H9 (cell line): ENCODE results near the gene ZNHIT6. TPM values are rescaled to one million over a fixed set of nuclear protein-coding genes. Genes with fewer than 3 reads are reported as not detected.

Experiments
- DNase-seq: peaks from one replicate; pipeline ENCODE4 v3.0.0-alpha.2; 2017
- H2AFZ ChIP-seq: one replicate; pipeline ENCODE4 v1.6.1; 2013; ENCODE audit warnings: mild to moderate bottlenecking, low read length, control low read depth, moderate library complexity
- H2AK5ac ChIP-seq: 2 replicates; pipeline ENCODE4 v1.6.1; 2013; ENCODE audit warnings: low read length, control low read depth, mixed read lengths; ENCODE audit not compliant: insufficient read length
- H2BK120ac ChIP-seq: one replicate; pipeline ENCODE4 v1.6.1; 2013; ENCODE audit warnings: low read depth, mild to moderate bottlenecking, low read length, control low read depth, inconsistent platforms; ENCODE audit not compliant: poor library complexity, severe bottlenecking
- H2BK12ac ChIP-seq: 2 replicates; pipeline ENCODE4 v1.6.1; 2013; ENCODE audit warnings: low read length, control low read depth, mixed read lengths, low read depth; ENCODE audit not compliant: insufficient read length
- H2BK15ac ChIP-seq: 2 replicates; pipeline ENCODE4 v1.6.1; 2013; ENCODE audit warnings: low read depth, low read length, control low read depth
- H2BK20ac ChIP-seq: one replicate; pipeline ENCODE4 v1.6.1; 2013; ENCODE audit warnings: low read depth, mild to moderate bottlenecking, low read length, control low read depth, inconsistent platforms; ENCODE audit not compliant: poor library complexity, severe bottlenecking
- H2BK5ac ChIP-seq: 2 replicates; pipeline ENCODE4 v1.6.1; 2013; ENCODE audit warnings: low read length, control low read depth, mixed read lengths; ENCODE audit not compliant: insufficient read length
- H3K14ac ChIP-seq: 2 replicates; pipeline ENCODE4 v1.6.1; 2013; ENCODE audit warnings: low read length, control low read depth; ENCODE audit not compliant: insufficient read depth
- H3K18ac ChIP-seq: 2 replicates; pipeline ENCODE4 v1.6.1; 2013; ENCODE audit warnings: low read depth, mild to moderate bottlenecking, mixed read lengths, low read length, control low read depth; ENCODE audit not compliant: insufficient read length
- H3K23ac ChIP-seq: 2 replicates; pipeline ENCODE4 v1.6.1; 2013; ENCODE audit warnings: low read length, control low read depth, mixed read lengths, low read depth; ENCODE audit not compliant: insufficient read length
- H3K23me2 ChIP-seq: 2 replicates; pipeline ENCODE4 v1.6.1; 2013; ENCODE audit warnings: low read depth, mild to moderate bottlenecking, mixed read lengths, low read length, control low read depth; ENCODE audit not compliant: insufficient read length, poor library complexity, severe bottlenecking
- H3K27ac ChIP-seq: 2 replicates; pipeline ENCODE4 v1.5.1; 2013; ENCODE audit warnings: low read length, control low read depth, mixed read lengths, low read depth; ENCODE audit not compliant: insufficient read length
- H3K27me3 ChIP-seq: 2 replicates; pipeline ENCODE4 v1.6.1; 2013; ENCODE audit warnings: low read length, control low read depth, inconsistent platforms; ENCODE audit not compliant: insufficient read depth
- H3K4ac ChIP-seq: 2 replicates; pipeline ENCODE4 v1.6.1; 2013; ENCODE audit warnings: low read depth, mild to moderate bottlenecking, control low read depth, inconsistent platforms, low read length, moderate library complexity
- H3K4me1 ChIP-seq: 2 replicates; pipeline ENCODE4 v1.6.1; 2013; ENCODE audit warnings: low read length, control low read depth, inconsistent platforms; ENCODE audit not compliant: insufficient read depth
- H3K4me2 ChIP-seq: 2 replicates; pipeline ENCODE4 v1.6.1; 2013; ENCODE audit warnings: low read length, control low read depth, mixed read lengths; ENCODE audit not compliant: insufficient read length, insufficient read depth
- H3K56ac ChIP-seq: 2 replicates; pipeline ENCODE4 v1.6.1; 2013; ENCODE audit warnings: low read depth, mild to moderate bottlenecking, mixed read lengths, low read length, control low read depth; ENCODE audit not compliant: insufficient read length
- H3K79me1 ChIP-seq: 2 replicates; pipeline ENCODE4 v1.6.1; 2013; ENCODE audit warnings: low read depth, mild to moderate bottlenecking, moderate library complexity, low read length, control low read depth, inconsistent platforms; ENCODE audit not compliant: insufficient read depth, poor library complexity, severe bottlenecking
- H3K79me2 ChIP-seq: 2 replicates; pipeline ENCODE4 v1.6.1; 2013; ENCODE audit warnings: low read length, control low read depth, inconsistent platforms; ENCODE audit not compliant: insufficient read depth
- H3K9ac ChIP-seq: 2 replicates; pipeline ENCODE4 v1.6.1; 2013; ENCODE audit warnings: low read length, control low read depth, mixed read lengths; ENCODE audit not compliant: insufficient read length; ENCODE audit errors: extremely low read depth
- H3K9me3 ChIP-seq: one replicate; pipeline ENCODE4 v1.6.1; 2013; ENCODE audit warnings: low read depth, low read length, inconsistent platforms; ENCODE audit not compliant: control insufficient read depth
- H3T11ph ChIP-seq: one replicate; pipeline ENCODE4 v1.6.1; 2013; ENCODE audit warnings: mild to moderate bottlenecking, low read length, control low read depth, inconsistent platforms
- H4K20me1 ChIP-seq: one replicate; pipeline ENCODE4 v1.6.1; 2013; ENCODE audit not compliant: control insufficient read depth, insufficient read length, insufficient read depth
- H4K5ac ChIP-seq: 2 replicates; pipeline ENCODE4 v1.6.1; 2013; ENCODE audit warnings: low read depth, mild to moderate bottlenecking, mixed read lengths, low read length, control low read depth; ENCODE audit not compliant: insufficient read length
- H4K8ac ChIP-seq: replicated peaks from 2 replicates; pipeline ENCODE4 v1.6.1; 2013; ENCODE audit warnings: low read length, control low read depth, mixed read lengths, low read depth; ENCODE audit not compliant: insufficient read length
- H4K91ac ChIP-seq: 2 replicates; pipeline ENCODE4 v1.6.1; 2013; ENCODE audit warnings: low read depth, mild to moderate bottlenecking, moderate library complexity, mixed read lengths, low read length, control low read depth; ENCODE audit not compliant: insufficient read length
- H3K27ac Mint-ChIP-seq, 3 experiments: 2 replicates in 2 of 3; 3 replicates in 1 of 3; pipeline ENCODE4 v1.8.0; 2020 to 2021; ENCODE audit warnings: mixed read lengths in 3 of 3, mild to moderate bottlenecking in 1 of 3, moderate library complexity in 1 of 3
- H3K27me3 Mint-ChIP-seq: 2 replicates; pipeline ENCODE4 v1.8.0; 2021; ENCODE audit warnings: low read depth, mild to moderate bottlenecking, moderate library complexity, mixed read lengths
- H3K36me3 Mint-ChIP-seq, 3 experiments: 2 replicates in 2 of 3; 3 replicates in 1 of 3; pipeline ENCODE4 v1.8.0; 2020 to 2021; ENCODE audit warnings: low read depth in 3 of 3, mixed read lengths in 3 of 3; ENCODE audit not compliant: insufficient read depth in 1 of 3
- H3K4me1 Mint-ChIP-seq, 2 experiments: 2 replicates each; pipeline ENCODE4 v1.8.0; 2020; ENCODE audit warnings: mixed read lengths in 2 of 2
- H3K4me3 Mint-ChIP-seq, 2 experiments: 2 replicates in 1 of 2; 3 replicates in 1 of 2; pipeline ENCODE4 v1.8.0; 2020 to 2021; ENCODE audit warnings: mild to moderate bottlenecking in 2 of 2, mixed read lengths in 2 of 2, moderate library complexity in 1 of 2
- H3K9me3 Mint-ChIP-seq, 2 experiments: 2 replicates in 1 of 2; 3 replicates in 1 of 2; pipeline ENCODE4 v1.8.0; 2020; ENCODE audit warnings: mild to moderate bottlenecking in 2 of 2, mixed read lengths in 2 of 2, moderate library complexity in 1 of 2
- CTCF ChIP-seq: fragments of 200-600 bp; sonication (generic); conservative IDR thresholded peaks from 3 replicates; pipeline ENCODE4 v1.8.0; 2021; ENCODE audit warnings: antibody characterized with exemption, mild to moderate bottlenecking
- WGBS: extraction: QIAGEN DNeasy Blood & Tissue Kit; methylation state at CpG from one replicate; pipeline ENCODE4 v1.1.7; 2013; ENCODE audit warnings: missing lambda C conversion rate, low lambda C conversion rate, mixed read lengths; ENCODE audit not compliant: insufficient read length; ENCODE audit errors: extremely low coverage; 5-methylcytosine and 5-hydroxymethylcytosine counted together
- total RNA-seq: library from RNA; stranded (reverse); gene quantifications from 2 replicates; pipeline ENCODE4 v1.2.1, GENCODE V29; 2021

The ZNHIT6 gene
- total RNA-seq, 1 experiment from 2014 or later = 21.5 TPM

- Histone ChIP-seq H3T11ph (no peak overlapping the region), H3K4ac (no peak overlapping the region), H4K5ac (no peak overlapping the region), H3K14ac (no peak overlapping the region), H4K8ac (no peak overlapping the region), H3K9ac (no peak overlapping the region), H3K56ac (no peak overlapping the region), H2BK120ac (no peak overlapping the region), H2BK15ac (no peak overlapping the region), H3K4me1 (peaks cover 10% of the 10 kb centered on the region; the same call in 1 of the 2 replicates), H2BK12ac (no peak overlapping the region), H3K23me2 (no peaks in the 10 kb centered on the region), H3K4me2 (no peak overlapping the region), H2BK5ac (no peak overlapping the region), H3K27me3 (no peaks in the 10 kb centered on the region), H4K20me1 (no peaks in the 10 kb centered on the region), H3K9me3 (no peaks in the 10 kb centered on the region), H4K91ac (no peak overlapping the region), H3K27ac (no peak overlapping the region), H3K79me2 (no peaks in the 10 kb centered on the region), H2AFZ (no peak overlapping the region), H3K18ac (no peak overlapping the region), H3K79me1 (no peaks in the 10 kb centered on the region), H3K23ac (no peak overlapping the region), H2BK20ac (no peak overlapping the region), H2AK5ac (no peak overlapping the region)
- no CpG with 5 or more reads among the region's 7 CpGs for WGBS
- H3K27me3 Mint-ChIP-seq = peaks cover 3% of the 10 kb centered on the region
- H3K9me3 Mint-ChIP-seq = peaks cover 2 to 3% of the 10 kb centered on the region in 2 experiments; a peak in 2 of 5 replicates
- no peak for DNase-seq
- peaks cover 0 to 5% (median 4%) of the 10 kb centered on the region in 3 experiments; a peak in 3 of 7 replicates for H3K36me3 Mint-ChIP-seq
- H3K4me3 Mint-ChIP-seq = peak overlapping the region in 1 of 2 experiments; percentile 14; a peak in 1 of 5 replicates
- H3K4me1 Mint-ChIP-seq = peaks cover 43 to 55% of the 10 kb centered on the region in 2 experiments
- TF ChIP-seq CTCF = no peak
- peak overlapping the region in 1 of 3 experiments; percentile 49; a peak in 1 of 7 replicates for H3K27ac Mint-ChIP-seq
Observed at GRCh38 chr1:85603086-85603880, 105.0 kb downstream of the ZNHIT6 start.
